MCF 10A (cell line): ENCODE data around the gene MED6. TPM values are rescaled to one million over a fixed set of nuclear protein-coding genes. Genes with fewer than 3 reads are reported as not detected.

Source experiments
- BruUV-seq: library from RNA; stranded (reverse); fragments of 400-500 nt; replicated peaks from 2 replicates; lab custom pipeline; 2021; lab: Mats Ljungman, UMichigan
- CTCF ChIA-PET: fragments of 300-600 bp; sonication (Branson Sonifier 250); formaldehyde crosslinking; extraction: SDS; loops from one replicate; lab custom pipeline; 2021; ENCODE audit warnings: antibody characterized with exemption, inconsistent platforms; lab: Yijun Ruan, JAX
- POLR2A ChIA-PET: fragments of 300-600, 350-650 bp; sonication (Branson Sonifier 250); formaldehyde crosslinking; extraction: SDS; loops from one replicate; lab custom pipeline; 2020; ENCODE audit warnings: antibody characterized with exemption, inconsistent platforms; lab: Yijun Ruan, JAX
- DNase-seq: peaks from one replicate; pipeline ENCODE4 v3.0.0-alpha.2; 2018; ENCODE audit not compliant: unreplicated experiment
- H3K27ac Mint-ChIP-seq: one replicate; pipeline ENCODE4 v1.8.0; 2022; ENCODE audit warnings: mild to moderate bottlenecking, low read depth, mixed read lengths; ENCODE audit not compliant: unreplicated experiment
- H3K27me3 Mint-ChIP-seq: one replicate; pipeline ENCODE4 v1.8.0; 2022; ENCODE audit warnings: mixed read lengths; ENCODE audit not compliant: insufficient read depth, unreplicated experiment
- H3K36me3 Mint-ChIP-seq: one replicate; pipeline ENCODE4 v1.8.0; 2022; ENCODE audit warnings: mild to moderate bottlenecking, moderate library complexity, mixed read lengths; ENCODE audit not compliant: insufficient read depth, unreplicated experiment
- H3K4me1 Mint-ChIP-seq: one replicate; pipeline ENCODE4 v1.8.0; 2022; ENCODE audit warnings: mixed read lengths; ENCODE audit not compliant: insufficient read depth, unreplicated experiment
- H3K4me3 Mint-ChIP-seq: one replicate; pipeline ENCODE4 v1.8.0; 2022; ENCODE audit warnings: mild to moderate bottlenecking, moderate library complexity, mixed read lengths; ENCODE audit not compliant: unreplicated experiment
- H3K9me3 Mint-ChIP-seq: one replicate; pipeline ENCODE4 v1.8.0; 2022; ENCODE audit warnings: mixed read lengths; ENCODE audit not compliant: unreplicated experiment
- intact Hi-C: fragments of 100-400 bp; cut with micrococcal nuclease; formaldehyde crosslinking; loops from 2 replicates; pipeline ENCODE4 v1.14.1; 2022
- total RNA-seq: library from RNA; stranded (reverse); gene quantifications from 2 replicates; pipeline ENCODE4 v1.2.3, GENCODE V29; 2022
- TF ChIP-seq, protein P1 (sequence below): fragments of 200-600 bp; IDR thresholded peaks from one replicate; pipeline ENCODE4 v1.8.0; 2022; ENCODE audit warnings: antibody characterized with exemption, mild to moderate bottlenecking; ENCODE audit not compliant: unreplicated experiment

MED6 gene
- total RNA-seq, 1 experiment from 2014 or later = 41.6 TPM

DNA sequence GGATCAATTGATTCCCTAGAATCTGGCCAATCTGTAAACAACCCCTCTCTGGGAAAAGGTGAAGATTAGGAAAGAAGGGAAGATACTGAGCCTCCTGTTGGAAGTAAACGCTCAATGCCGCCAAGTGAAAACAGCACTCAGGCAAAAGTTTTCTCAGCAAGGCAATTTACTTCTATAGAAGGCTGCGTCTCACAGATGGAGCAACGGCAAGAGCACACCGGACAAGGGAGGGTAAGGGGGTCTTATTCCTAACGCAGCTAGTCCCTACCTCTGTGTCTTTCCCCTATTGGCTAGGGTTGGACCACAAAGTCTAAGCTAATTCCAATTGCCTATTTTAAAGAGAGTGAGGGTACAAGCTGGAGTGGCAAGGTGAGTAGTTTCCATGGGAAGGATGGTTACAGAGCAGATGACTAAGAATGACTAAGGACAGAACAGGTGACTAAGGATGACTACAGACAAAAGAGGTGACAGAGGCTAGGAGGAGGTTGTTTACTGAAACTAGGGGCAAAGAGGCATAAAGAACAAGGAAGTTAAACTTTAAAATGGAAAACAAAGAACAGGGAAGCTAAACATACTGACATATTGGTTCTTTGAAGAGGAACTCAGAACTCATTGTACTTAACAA is 35.6 kb upstream of the MED6 start:
- CTCF ChIA-PET = interaction anchor here (0.6 to 0.7 kb wide), 2 partner anchors 72 to 76 kb away, joined by 3 to 4 read pairs; no protein-coding TSS in a partner anchor
- intact Hi-C loops = no loop called here
- no peak overlapping the region for H3K4me3 Mint-ChIP-seq
- no peaks in the 10 kb centered on the region for H3K4me1 Mint-ChIP-seq
- DNase-seq = peak; percentile 8
- H3K27ac Mint-ChIP-seq = no peak overlapping the region
- peaks cover 36% of the 10 kb centered on the region for H3K27me3 Mint-ChIP-seq
- TF ChIP-seq, protein P1, sequence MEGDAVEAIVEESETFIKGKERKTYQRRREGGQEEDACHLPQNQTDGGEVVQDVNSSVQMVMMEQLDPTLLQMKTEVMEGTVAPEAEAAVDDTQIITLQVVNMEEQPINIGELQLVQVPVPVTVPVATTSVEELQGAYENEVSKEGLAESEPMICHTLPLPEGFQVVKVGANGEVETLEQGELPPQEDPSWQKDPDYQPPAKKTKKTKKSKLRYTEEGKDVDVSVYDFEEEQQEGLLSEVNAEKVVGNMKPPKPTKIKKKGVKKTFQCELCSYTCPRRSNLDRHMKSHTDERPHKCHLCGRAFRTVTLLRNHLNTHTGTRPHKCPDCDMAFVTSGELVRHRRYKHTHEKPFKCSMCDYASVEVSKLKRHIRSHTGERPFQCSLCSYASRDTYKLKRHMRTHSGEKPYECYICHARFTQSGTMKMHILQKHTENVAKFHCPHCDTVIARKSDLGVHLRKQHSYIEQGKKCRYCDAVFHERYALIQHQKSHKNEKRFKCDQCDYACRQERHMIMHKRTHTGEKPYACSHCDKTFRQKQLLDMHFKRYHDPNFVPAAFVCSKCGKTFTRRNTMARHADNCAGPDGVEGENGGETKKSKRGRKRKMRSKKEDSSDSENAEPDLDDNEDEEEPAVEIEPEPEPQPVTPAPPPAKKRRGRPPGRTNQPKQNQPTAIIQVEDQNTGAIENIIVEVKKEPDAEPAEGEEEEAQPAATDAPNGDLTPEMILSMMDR = no peak
- POLR2A ChIA-PET = no interaction called here
- no peaks in the 10 kb centered on the region for H3K9me3 Mint-ChIP-seq
- no TSS peak for BruUV-seq
- no peaks in the 10 kb centered on the region for H3K36me3 Mint-ChIP-seq

DNA sequence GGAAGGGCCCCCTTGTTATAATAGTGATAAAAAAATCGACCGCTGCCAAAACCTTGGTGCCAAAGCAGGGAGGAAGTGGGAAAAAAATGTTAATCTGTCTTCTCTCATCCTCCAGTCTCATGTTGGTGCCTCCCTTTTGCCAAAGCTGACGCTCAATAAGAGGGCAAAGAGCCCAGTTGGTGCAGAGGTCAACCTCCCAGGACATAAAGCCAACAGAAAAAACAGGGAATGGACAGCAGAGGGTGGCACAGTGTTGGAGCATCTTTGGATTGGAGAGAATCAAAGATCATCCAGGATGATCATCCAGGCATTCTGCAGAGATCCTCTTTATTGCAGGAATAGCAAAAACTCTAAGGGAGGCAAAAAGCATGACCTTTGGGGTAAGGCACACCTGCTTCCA is 31.5 kb upstream of the MED6 start:
- no TSS peak for BruUV-seq
- H3K27ac Mint-ChIP-seq = no peak overlapping the region
- H3K4me3 Mint-ChIP-seq = no peak overlapping the region
- ChIA-PET CTCF (interaction anchor here (1.2 kb wide), 1 partner anchor 185 kb away, joined by 4 read pairs; no protein-coding TSS in a partner anchor), POLR2A (interaction anchor here (0.8 kb wide), 1 partner anchor 9 kb away, joined by 3 read pairs; the partner anchor contains the start of gene TTC9)
- H3K27me3 Mint-ChIP-seq = peaks cover 24% of the 10 kb centered on the region
- intact Hi-C loops = no loop called here
- DNase-seq = no peak
- TF ChIP-seq, protein P1 = no peak
- H3K9me3 Mint-ChIP-seq = peaks cover 2% of the 10 kb centered on the region
- H3K36me3 Mint-ChIP-seq = no peaks in the 10 kb centered on the region
- H3K4me1 Mint-ChIP-seq = no peaks in the 10 kb centered on the region

DNA sequence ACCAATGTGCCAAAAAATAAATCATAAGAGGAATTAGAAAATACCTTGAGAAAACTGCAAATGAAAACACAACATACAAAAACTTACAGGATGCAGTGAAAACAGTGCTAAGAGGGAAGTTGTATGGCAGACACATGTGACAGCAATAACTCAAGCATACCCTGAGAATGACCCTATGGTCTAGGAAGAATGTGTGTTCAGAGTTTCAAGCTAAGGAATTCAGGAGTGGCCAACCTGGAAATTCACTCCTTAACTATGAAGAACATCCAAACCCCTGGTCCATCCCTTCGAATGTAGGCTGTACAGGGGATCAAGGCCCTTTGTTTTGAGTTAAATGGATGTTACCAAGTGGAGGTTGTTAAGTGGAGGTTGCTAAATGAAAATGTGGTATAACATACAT is 24.5 kb upstream of the MED6 start:
- CTCF ChIA-PET = interaction anchor here (0.6 to 10.5 kb wide), 6 partner anchors 11 to 194 kb away, joined by 3 to 97 read pairs (median 5); no protein-coding TSS in a partner anchor
- no TSS peak for BruUV-seq
- TF ChIP-seq, protein P1 = no peak
- Mint-ChIP-seq H3K27me3 (no peaks in the 10 kb centered on the region), H3K36me3 (no peaks in the 10 kb centered on the region), H3K9me3 (peaks cover 16% of the 10 kb centered on the region), H3K27ac (no peak overlapping the region), H3K4me3 (no peak overlapping the region), H3K4me1 (no peaks in the 10 kb centered on the region)
- POLR2A ChIA-PET = no interaction called here
- intact Hi-C loops = no loop called here
- no peak for DNase-seq

DNA sequence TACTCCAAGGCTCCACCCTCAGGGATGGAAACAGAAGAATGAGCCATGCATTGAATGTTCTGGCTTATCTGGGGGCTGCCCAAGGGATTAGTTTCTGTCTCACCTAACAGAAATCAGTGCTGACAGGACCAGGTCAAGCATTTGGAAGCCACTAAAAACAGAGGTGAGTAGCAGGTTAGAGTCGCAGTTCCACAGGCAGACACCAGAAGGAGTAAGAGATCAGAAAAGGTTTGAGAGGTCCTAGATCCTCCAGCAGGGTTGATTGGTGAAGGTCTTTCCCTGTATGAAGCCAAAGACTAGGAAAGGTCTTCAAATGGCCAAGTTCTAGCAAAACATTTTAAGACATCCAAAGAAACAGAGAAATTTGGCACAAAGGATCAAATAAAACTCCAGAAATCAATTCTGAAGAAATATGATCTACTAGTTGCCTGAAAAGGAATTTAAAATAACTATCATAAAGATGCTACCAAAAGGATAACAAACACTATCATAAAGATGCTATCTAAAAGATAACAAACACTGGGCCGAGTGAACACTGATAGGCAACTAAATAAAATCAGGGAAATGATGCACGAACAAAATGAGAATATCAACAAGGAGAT is 21.8 kb upstream of the MED6 start:
- no TSS peak for BruUV-seq
- Mint-ChIP-seq H3K36me3 (no peaks in the 10 kb centered on the region), H3K27me3 (no peaks in the 10 kb centered on the region), H3K9me3 (peaks cover 16% of the 10 kb centered on the region), H3K4me3 (no peak overlapping the region), H3K4me1 (no peaks in the 10 kb centered on the region), H3K27ac (no peak overlapping the region)
- intact Hi-C loops = loop anchor here (1.0 to 2.0 kb wide), 4 partner anchors 92 to 351 kb away; partner anchors contain the start of gene MAP3K9
- ChIA-PET CTCF (interaction anchor here (0.6 to 10.5 kb wide), 7 partner anchors 11 to 351 kb away, joined by 3 to 97 read pairs (median 4); partner anchors contain the start of gene MAP3K9), POLR2A (interaction anchor here (0.7 to 1.0 kb wide), 2 partner anchors 91 to 133 kb away, joined by 3 to 4 read pairs; no protein-coding TSS in a partner anchor)
- TF ChIP-seq, protein P1 = peak; percentile 76
- peak; percentile 71 for DNase-seq
